ENCODE measurements around the gene P3H1.
"Not testable (repeated sequence)": the region's sequence is repeated elsewhere in the genome, so short reads cannot be mapped to it uniquely, and the experiment has no call there.

Gene P3H1

DNA sequence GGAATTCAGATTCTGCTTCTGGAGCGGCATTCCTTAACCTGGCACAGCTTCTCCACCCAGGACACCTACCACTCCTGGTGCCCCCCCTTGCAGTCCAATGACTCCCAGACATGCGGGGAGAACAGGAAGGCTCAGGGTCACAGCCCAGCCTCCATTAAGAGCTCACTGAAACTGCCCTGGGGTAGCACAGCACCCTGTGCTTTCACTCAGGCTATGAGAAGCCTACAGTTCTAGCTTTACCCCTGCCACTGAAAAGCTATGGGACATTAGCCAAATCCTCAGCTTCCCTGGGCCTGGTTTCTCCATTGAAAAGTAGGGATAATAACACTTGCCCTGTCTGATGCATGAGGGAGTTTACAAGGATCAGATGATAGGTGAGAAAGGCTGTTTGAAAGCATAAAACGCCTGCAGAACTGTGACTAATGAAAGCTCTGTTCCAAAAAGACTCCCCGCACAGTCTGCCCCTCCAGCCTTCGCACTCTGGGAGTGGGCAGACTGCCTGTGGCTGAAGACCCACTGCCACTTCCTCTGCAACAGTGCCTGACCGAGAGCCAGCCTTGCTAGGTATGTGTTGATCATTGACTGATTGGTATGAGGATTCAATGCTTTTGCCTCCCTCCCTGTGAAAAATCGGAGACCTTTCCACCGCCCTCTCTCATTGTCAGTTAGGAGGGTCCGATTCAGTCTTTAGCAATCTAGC lies 24.1 kb downstream of the P3H1 start:
- no peak for DNase-seq

DNA sequence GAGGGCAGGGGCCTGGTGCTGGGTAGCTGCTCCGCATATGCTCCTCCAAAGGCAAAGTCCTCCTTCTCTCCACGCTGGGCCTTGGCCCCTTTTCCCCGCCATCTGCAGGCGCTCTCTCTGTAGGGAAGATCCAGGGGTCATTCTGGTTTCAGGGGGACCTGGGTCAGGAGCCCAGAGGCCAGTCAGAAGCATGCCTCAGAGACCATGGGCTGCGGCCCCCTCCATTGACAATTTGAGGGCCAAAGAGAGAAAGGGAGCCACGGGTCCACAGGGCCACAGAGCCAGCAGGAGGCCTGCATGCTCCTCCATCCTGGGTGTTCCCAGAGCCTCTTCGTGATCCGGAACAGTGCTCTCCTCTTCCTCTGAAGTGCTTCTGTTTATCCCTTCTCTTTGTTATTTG lies 24.7 kb downstream of the P3H1 start:
- no peak for DNase-seq

DNA sequence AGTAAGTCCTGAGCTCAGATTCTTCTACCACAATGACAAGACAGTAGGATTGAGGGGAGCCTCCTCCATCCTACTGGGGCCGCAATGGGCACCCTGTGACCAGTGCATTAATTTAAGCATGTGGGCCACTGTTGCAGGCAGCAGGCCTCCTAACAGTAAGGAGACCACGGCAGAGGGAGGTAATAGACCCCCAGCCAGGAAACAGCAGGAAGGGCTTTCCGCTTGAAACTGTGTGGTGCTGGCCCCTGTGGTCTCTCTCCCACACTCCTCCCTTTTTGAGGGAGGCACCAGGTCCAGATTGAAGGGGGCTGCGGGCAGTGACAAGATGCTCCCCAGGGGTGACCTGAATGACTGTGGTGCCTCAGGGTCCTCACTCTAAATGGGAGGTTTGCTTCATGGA lies 25.1 kb downstream of the P3H1 start:
- DNase-seq = no peak

DNA sequence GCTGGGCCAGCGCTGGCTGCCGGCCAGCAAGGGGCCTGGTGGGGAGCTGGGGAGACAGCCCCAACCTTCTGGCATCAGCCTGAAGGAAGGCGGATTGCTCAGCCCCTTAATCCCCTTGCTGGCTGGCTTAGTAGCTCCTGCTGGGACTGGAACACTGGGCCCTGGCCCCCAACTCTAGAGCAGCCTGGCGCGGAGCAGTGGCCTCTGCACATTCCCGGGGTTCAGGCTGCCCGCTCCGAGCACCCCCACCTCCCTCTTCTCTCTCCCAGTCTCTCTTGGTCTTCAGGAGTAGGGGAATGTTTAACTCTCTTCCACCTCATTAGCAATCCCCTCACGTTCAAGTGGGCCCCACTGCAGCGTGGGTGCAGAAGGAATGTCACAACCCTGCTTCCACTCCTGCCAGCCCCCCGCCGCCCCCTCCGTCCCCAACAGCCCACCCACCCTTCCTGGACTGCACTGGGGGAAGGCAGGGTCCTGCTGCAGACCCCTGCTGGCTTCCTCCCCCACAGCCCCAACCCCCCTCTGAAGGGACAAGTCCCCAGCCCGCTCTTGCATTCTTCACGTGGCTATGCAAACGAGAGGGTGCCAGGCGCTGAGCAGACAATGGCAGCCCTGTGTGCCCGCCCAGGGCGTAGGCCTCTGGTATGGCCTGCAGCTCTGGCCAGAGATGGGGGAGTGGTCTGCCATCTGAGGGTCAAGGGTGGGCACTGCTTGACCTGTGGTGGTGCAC lies 25.8 kb downstream of the P3H1 start:
- no peak for DNase-seq

DNA sequence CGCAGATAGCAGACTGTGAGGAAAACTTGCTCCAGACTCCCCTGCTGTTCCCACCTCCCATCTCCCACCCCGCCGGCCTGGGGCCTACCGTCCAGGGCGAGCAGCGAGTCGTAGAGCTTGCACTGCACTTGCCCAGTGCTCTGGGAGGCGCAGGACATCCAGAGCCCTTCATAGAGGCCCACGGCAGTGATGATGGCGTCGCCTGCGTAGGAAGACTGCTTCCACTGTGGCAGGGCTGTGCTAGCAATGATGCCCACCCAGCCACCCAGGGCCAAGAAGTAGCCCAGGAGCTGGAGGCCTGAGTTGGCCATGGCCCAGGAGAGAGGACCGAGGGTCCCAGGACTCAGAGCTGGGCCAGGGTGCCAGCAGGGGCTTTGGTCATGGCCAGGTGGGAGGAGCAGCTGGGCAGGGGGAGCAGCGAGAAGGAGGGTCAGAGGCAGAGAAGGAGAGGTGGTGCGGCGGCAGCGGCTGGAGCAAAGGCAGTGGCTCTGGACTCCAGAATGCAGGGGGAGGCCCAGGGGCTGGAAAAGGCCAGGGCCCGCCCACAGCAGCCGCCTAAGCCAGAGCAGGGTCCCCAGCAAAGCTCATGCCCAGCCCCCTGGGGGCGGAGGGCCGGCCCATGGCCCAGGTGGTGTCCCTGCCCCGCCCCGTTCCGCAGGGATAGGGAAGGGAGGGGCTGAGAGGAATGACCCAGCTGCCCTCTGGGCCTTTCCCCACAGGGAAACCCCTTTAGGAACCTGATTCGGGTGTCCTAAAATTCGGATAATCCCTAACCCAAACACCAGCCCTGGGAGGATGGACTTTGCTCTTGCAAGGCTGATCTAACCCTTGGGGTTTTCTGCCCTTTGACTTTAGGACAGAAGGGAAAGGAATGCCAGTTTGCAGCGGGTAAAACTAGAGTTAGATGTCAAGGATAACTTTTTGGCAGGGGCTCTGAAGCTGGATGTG lies 26.8 kb downstream of the P3H1 start, which contains the start of gene CLDN19:
Gene CLDN19, minus strand, starts transcription at position 484 of the 948 bp plus-strand sequence. Its CDS starts 173 bp downstream, at position 311.
- no peak for DNase-seq

DNA sequence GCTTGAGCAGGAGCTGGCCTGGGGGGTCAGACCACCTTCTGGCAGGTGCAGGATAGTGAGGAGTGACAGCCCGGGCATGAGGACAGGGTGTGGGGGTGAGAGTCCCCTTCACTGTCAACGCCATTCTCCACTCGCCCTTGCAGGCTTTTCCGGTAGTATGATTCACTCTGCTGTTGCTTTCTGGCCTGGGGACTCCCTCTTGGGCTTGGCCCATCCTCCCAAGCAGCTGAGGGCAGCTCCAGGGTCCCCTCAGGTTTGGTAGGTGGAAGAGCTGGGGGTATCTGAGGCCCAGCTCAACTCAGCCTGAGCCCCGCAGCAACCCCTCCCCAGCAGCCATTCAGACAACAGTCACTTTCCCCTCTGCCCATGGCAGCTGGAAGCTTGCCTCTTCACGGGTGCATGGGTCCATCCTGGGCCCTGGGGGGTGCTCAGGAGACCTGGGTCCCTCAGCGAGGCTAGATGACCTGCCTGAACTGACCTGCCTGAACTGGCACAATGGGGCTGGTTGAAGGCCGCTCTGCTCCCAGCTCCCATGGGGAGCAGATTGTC lies 28.1 kb downstream of the P3H1 start:
- no peak for DNase-seq

DNA sequence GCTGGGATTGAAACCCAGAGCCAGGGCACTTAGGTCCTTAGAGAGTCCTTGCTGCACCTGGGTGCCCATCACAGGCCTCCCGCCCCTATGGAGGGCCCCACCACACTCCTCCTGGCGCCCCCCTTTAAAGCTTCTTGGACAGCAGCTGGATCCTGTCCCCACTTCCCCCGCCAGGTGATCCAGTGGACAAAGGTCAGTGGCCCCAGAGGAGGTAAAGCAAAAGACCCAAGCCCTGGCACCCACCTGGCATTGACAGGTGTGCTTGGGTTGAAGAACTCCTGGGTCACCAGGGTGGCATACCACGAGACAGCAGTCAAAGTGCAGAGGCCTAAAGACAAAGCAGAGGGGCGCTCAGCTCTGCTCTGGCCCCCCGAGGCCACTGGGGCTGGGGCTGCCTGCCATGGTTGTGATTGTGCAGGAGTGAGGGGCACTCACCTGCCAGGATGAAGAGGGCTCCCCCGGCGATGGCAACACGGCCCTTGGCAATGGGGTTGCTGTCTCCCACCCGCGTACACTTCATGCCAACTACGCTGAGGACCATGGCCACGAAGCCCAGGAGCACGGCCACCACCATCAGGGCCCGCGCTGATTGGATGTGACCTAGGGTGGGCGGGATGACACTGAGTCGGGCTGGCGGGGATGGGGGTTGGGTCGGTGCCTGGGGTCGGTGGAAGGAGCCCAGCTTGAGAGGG lies 28.7 kb downstream of the P3H1 start:
- no peak for DNase-seq

DNA sequence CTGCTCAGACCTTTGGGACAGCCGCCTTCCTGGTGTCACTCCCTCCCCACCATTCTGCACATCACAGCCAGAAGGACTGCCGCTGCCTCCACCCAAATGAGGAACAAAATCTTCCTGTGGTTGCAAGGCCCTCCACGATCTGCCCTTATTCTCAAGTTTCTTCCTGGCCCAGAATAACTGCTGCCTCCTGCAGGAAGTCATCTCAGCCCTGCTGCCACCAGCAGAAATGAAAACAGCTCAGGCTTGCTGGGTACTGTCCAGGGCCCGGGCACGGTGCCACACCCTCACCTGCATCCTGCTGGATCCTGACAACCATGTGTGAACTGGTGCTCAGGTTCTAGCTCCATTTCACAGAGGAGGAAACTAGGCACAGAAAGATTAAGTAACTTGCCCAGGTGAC lies 29.6 kb downstream of the P3H1 start:
- DNase-seq = no peak

DNA sequence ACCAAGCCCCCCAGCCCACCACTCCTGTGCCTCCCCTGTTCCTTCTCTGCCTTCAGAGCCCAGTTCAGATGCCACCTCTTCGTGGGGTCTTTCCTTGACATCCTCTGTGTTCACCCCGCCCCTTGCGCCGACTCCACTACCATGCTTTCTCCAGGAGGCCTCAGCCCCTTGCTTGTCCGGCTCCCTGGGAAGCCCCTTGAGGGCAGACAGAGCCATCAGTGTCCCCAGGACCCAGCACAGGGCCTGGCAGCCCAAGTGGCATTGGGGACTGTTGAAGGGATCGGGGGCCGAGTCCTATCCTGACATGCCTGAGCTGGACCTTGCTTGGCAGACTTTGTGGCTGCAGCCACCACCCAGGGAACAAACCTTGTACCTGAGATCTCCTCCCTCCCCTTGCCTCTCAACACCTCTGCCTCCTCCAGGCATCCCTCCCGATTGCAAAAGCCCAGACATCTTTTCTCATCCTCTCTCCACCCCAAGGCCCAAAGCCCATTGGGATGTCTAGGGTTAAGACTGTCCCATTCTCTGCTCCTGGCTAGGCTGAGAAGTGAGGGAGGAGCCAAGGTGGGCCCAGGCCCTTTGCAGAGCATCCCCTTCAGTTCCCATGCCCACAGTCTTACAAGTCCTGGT lies 30.1 kb downstream of the P3H1 start:
- DNase-seq = no peak

DNA sequence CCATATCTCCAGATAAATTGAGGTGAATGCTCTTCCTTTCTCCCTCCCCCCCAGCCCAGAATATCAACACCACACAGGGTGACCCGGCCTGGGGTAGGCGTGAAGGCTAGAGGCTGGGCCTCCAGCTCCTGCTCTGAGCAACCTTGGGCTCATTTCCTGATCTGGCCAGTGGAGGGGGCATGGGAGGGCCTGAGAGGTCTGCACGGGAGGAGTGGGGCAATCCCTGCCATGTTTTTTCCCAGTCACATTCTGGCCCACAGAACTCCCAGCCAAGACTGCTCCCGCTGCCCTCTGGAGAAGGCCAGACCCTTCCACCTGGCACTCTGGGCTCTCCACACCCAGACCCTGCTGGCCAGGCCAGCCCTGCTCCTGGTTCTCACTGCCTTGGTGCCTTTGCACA lies 30.7 kb downstream of the P3H1 start:
- DNase-seq = peak in 1 of 2 experiments; percentile 30

DNA sequence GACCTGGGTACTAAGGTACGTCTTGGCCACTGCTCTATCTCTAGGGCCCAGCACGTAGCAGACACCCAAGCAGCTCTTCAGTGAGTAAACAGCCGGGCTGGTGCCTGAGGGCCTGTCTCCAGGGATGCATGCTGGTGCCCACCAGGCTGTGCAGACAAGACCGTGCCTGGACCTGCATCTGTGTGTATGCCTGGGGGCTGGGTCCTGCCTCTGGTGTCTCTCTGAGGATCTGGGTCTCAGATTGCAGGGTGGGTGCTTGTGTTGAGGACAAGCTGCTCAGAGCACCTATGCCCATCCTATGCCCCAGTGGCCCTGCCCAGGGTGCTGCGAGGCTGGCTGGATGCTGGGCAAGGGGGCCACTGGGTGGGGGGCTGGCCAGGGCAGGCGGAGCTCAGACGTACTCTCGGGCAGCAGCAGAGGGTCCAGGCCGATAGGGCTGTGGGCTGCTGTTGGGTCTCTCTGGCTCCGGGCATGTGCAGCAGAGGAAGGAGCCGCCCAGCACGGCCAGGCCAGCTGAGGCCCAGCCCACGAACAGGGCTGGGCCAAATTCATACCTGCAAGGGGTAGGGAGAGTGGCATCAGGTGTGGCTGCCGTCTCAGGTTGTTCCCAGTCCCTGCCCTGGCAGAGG lies 31.2 kb downstream of the P3H1 start:
- DNase-seq = no peak

DNA sequence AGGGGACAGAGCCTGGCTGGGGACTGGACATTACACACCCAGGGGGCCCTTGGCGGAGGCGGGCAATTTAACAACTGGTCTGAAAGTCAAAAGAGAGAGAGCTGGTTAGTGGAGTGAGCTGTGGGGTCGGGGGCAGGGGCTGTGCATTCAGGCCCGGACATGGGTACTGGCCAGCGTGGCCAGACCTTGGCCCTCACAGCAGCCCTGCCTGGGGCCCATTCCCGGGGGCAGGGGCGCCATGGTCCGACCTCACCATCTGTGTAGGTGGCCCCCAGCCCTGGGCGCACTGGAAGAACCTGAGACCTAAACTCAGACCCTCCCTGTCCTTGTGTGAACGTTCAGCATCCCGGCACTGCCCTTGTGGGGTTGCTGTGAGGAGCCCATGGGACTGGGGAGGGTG lies 31.8 kb downstream of the P3H1 start:
- DNase-seq = no peak

DNA sequence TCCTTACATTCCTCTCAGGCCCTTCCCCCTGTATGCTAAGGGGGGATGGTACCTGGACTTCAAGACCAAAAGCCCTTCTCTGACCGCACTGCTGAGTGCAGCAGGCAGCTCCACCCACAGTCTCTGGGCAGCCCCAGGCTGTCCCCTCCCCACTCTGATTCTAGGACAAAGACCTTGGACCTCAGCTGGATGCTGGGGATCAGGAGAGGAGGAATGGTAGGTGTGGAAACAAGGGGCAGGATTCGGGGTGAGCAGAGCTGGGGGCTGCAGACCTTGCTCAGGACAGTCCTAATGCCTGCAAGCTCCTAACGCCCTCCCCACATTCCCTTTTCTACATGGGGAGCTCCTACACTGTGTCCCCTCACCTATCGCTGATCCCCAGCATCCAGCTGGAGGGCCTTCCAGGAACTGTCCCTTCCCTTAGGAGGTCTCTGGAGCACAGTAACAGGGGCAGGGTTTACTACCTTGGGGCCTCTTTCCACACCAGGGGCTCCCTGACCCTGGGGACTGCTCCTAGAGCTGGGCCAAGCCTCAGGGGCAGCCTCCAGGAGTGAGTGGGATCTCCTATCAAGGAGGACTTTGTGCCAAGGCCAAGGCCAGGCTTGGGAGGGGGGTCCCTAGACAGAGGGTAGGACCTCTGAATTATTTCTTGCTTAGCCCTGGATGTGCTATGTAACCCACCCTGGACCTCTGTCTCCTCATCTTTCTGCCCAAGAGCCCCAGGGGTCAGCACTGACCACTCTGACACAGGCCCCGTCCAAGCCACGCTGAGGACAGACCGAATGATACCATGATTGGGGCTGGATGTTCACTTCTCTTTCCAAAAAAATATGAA lies 32.4 kb downstream of the P3H1 start:
- DNase-seq = no peak

DNA sequence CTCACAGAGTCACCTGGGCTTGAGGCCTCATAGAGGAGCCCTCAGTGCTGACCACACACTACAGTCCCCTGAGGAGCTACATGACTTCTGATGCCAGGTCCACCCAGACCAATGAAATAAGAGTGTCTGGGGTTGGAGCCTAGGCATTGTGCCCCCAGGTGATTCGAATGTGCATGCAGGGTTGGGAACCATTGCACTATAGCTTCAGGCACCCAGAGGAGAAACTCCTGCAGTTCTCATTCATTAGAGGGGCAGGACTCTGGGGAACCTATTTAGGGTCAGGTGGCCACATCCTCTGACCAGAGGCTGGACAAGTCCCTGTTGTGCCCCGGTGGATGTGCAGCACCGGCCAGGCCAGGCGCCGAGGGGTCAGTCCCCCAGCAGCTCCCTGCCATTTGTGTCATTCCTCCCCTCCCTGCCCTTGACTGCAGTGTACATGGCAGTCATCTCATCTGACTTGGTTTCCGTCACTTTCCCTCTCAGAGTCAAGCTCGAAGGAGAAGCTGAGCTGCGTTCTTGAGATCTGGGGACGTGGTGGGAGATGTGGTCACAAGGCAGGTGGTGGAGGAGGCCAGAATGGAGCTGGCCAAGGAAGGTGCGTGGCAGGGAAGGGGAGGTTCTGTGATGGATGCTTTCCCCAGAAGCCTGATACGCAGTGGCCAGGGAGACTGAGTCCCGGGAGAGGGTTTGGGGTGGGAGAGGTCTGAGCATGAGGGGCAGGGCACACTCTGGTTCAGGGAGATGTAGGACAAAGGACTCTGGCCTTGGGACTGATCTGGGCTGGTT lies 33.2 kb downstream of the P3H1 start:
- DNase-seq = no peak

DNA sequence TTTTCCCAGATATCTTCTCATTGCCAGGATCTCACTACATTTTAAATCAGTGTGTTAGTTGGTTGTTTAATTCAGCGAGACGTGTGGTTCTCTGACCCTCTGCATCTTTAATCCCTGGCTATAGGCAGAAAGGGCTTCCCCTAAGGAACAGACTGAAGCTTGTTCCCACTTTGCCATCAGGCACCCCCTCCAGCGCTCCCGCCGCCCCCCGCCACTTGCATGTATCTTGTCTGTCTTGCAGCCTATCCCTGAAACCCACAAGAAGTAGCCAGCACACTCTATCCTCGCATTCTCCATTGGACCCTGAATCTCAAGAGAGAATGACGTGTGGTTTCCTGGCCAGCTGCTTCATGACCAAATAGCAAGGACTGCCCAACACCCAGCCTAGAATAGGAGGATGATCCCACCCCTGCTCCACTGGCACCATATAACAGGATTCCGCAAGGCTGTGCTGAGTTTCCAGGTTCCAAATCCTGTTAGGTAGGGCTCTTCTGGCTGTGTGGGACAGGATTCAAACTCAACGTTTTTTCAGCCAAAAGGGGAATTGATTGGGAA lies 34.6 kb downstream of the P3H1 start:
- DNase-seq = no peak

DNA sequence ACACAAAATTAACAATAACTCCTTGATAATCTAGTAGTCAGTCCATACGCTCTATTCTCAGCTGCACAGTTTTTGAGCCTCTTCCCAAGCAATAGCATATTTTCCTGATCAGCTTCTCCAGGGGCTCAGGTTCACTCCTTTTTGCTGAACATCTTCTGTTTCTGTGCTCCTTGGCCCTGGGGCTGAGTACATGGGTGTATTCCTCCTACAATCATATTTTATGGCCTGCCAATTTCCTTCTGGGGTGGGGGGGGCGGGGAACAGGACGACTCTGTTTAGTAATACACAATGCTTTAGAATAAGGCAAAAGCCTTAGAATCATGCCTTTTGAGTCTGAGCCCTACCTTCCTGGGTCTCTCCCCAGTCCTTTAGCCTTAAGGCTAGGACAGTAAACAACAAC lies 35.2 kb downstream of the P3H1 start:
- no peak for DNase-seq

DNA sequence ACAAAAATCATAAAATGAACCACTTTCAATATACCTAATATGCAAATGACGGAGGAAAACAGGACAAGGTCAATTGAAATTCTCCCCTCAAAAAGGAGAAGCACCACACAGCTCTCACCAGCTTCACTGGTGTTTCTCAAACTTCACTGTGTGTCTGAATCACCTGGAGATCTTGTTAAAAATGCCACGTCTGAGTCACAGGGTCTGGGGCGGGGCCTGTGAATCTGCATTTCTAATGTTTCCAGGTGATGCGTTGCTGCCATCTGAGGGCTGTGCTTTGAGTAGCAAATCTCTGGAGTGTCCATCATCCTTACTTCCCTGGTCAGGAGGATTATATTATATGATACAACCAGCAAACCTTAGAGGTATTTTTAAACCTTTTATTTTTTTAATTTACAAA lies 35.8 kb downstream of the P3H1 start:
- peak; percentile 80 to 81 for DNase-seq

DNA sequence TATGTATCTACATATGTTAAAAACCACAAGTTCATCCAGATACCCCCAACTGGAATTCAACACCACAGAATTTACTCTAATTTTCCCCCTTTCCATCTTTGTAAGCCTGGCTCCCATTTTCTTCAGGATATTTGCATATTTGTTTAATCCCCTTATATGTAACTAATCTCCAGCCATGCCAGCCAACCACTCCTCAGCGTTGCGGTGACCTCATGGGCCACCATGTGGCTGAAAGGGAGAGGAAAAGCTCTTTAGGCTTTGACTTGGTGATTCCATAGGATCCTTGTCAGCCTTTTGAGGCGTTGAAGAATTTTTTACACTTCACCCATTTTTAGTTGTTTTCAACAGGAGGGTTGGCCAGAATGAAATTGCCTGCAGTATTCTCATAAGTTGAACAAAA lies 36.8 kb downstream of the P3H1 start:
- DNase-seq = no peak

DNA sequence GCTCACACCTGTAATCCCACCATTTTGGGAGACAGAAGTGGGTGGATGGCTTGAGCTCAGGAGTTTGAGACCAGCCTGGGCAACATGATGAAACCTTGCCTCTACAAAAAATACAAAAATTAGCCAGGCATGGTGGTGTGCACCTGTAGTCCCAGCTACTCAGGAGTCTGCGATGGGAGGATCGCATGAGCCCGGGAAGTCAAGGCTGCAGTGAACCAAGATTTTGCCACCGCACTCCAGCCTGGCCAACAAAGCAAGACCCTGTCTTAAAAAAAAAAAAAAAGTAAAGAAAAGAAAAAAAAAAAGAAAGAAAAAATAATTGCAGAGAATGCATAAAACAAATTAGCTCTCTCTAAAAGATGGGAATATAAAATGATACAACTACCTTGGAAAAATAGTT lies 41.0 kb downstream of the P3H1 start:
- DNase-seq = not testable (repeated sequence)

All from activated T-cell treated with anti-CD3 and anti-CD28 coated beads, Interleukin-2, amount 50 U/mL, for 48 hours (primary cell).